B cell (primary cell): Measurements from ENCODE around the gene AKAP14. TPM values are rescaled to one million over a fixed set of nuclear protein-coding genes. Genes with fewer than 3 reads are reported as not detected.

ENCODE experiments used
- ATAC-seq: fragments of 200-7000 bp; cut with Tn5 transposase; one replicate; pipeline ENCODE4 v1.10.0; 2021; ENCODE audit warnings: low read depth, mild to moderate bottlenecking, moderate number of reproducible peaks, moderate library complexity
- CTCF ChIA-PET: fragments of 350-600 bp; sonication (Branson Sonifier 250); formaldehyde crosslinking; loops from one replicate; lab custom pipeline; 2021; ENCODE audit warnings: antibody characterized with exemption, inconsistent platforms; lab: Charles Lee
- POLR2A ChIA-PET: fragments of 350-600 bp; sonication (Branson Sonifier 250); formaldehyde crosslinking; loops from one replicate; lab custom pipeline; 2021; ENCODE audit warnings: antibody characterized with exemption; lab: Charles Lee
- DNase-seq: peaks from one replicate; pipeline ENCODE4 v3.0.0; 2013
- H2AFZ ChIP-seq: 2 replicates; pipeline ENCODE4 v1.6.1; 2012; ENCODE audit warnings: mild to moderate bottlenecking, low read depth, low read length; ENCODE audit not compliant: insufficient read depth, poor library complexity, severe bottlenecking
- H3K27ac ChIP-seq, 2 donors: 1 replicate in 1 of 2; 2 replicates in 1 of 2; pipeline ENCODE4 v1.5.1; 2012 to 2013; ENCODE audit warnings: low read length in 2 of 2, mild to moderate bottlenecking in 2 of 2, moderate library complexity in 1 of 2
- H3K27me3 ChIP-seq, 4 experiments: fragments of 200-600 bp in 1 of 4; sonication (generic) in 1 of 4; replicated peaks in 1 of 4; 1 replicate in 2 of 4; 2 replicates in 2 of 4; pipeline versions ENCODE4 v1.6.1 to v1.7.0; 2013 to 2016; ENCODE audit warnings: low read length in 3 of 4, mild to moderate bottlenecking in 2 of 4, mixed read lengths in 1 of 4, moderate library complexity in 1 of 4; ENCODE audit not compliant: insufficient read depth in 4 of 4, control insufficient read depth in 3 of 4; ENCODE audit errors: control extremely low read depth in 1 of 4
- H3K36me3 ChIP-seq, 2 experiments: replicated peaks in 1 of 2; 1 replicate in 1 of 2; 2 replicates in 1 of 2; pipeline versions ENCODE4 v1.6.1 to v1.7.1; 2013; ENCODE audit warnings: low read length in 1 of 2; ENCODE audit not compliant: insufficient read depth in 2 of 2, control insufficient read depth in 1 of 2; ENCODE audit errors: control extremely low read depth in 1 of 2, extremely low read depth in 1 of 2
- H3K4me1 ChIP-seq, 2 donors: fragments of 200-600 bp in 1 of 2; sonication (generic) in 1 of 2; 1 replicate in 1 of 2; 2 replicates in 1 of 2; pipeline versions ENCODE4 v1.5.1 to v1.6.1; 2013 to 2017; ENCODE audit warnings: low read length in 2 of 2; ENCODE audit not compliant: control insufficient read depth in 2 of 2, insufficient read depth in 2 of 2
- H3K4me2 ChIP-seq: replicated peaks from 2 replicates; pipeline ENCODE3; 2012; ENCODE audit warnings: mild to moderate bottlenecking, low read depth, low read length; ENCODE audit not compliant: poor library complexity, severe bottlenecking
- H3K4me3 ChIP-seq, 5 experiments: fragments of 200-600 bp in 1 of 5; sonication (generic) in 1 of 5; 1 replicate in 3 of 5; 2 replicates in 2 of 5; pipeline versions ENCODE4 v1.5.1 to v1.7.0; 2011 to 2016; ENCODE audit warnings: low read length in 4 of 5, mild to moderate bottlenecking in 4 of 5, low read depth in 2 of 5, control low read depth in 1 of 5, moderate library complexity in 1 of 5; ENCODE audit not compliant: insufficient read depth in 1 of 5; ENCODE audit errors: control extremely low read depth in 1 of 5, extremely low read depth in 1 of 5
- H3K79me2 ChIP-seq: fragments of 200-600 bp; sonication (generic); one replicate; pipeline ENCODE4 v1.6.0; 2016; ENCODE audit warnings: low read length; ENCODE audit not compliant: control insufficient read depth, insufficient read depth
- H3K9ac ChIP-seq: fragments of 200-600 bp; sonication (generic); 2 replicates; pipeline ENCODE4 v1.6.1; 2017; ENCODE audit warnings: mild to moderate bottlenecking, low read length, moderate library complexity
- H3K9me3 ChIP-seq, 3 donors: one replicate each; pipeline versions ENCODE4 v1.6.1 to v1.7.1; 2013; ENCODE audit warnings: low read length in 2 of 3; ENCODE audit not compliant: control insufficient read depth in 2 of 3, insufficient read depth in 1 of 3; ENCODE audit errors: control extremely low read depth in 1 of 3
- H4K20me1 ChIP-seq: 2 replicates; pipeline ENCODE4 v1.6.0; 2012; ENCODE audit warnings: mild to moderate bottlenecking, low read length; ENCODE audit not compliant: insufficient read depth, control insufficient read depth, poor library complexity, severe bottlenecking
- H3K27ac Mint-ChIP-seq: one replicate; pipeline ENCODE4 v1.8.0; 2021; ENCODE audit warnings: mixed read lengths
- H3K27me3 Mint-ChIP-seq: one replicate; pipeline ENCODE4 v1.8.0; 2021; ENCODE audit warnings: mixed read lengths
- H3K4me1 Mint-ChIP-seq: one replicate; pipeline ENCODE4 v1.8.0; 2021; ENCODE audit warnings: mixed read lengths
- H3K4me3 Mint-ChIP-seq: one replicate; pipeline ENCODE4 v1.8.0; 2021; ENCODE audit warnings: mixed read lengths
- H3K9me3 Mint-ChIP-seq: one replicate; pipeline ENCODE4 v1.8.0; 2022; ENCODE audit warnings: mixed read lengths; ENCODE audit not compliant: insufficient read depth
- CTCF ChIP-seq: fragments of 200-600 bp; IDR thresholded peaks from one replicate; pipeline ENCODE4 v1.8.0; 2022; ENCODE audit warnings: antibody characterized with exemption, mild to moderate bottlenecking
- EZH2 ChIP-seq: IDR thresholded peaks from 2 replicates; pipeline ENCODE4 v1.6.1; 2012; ENCODE audit warnings: borderline replicate concordance, low read depth, mild to moderate bottlenecking, moderate library complexity, low read length; ENCODE audit not compliant: insufficient read depth, poor library complexity, severe bottlenecking
- WGBS: methylation state at CpG from one replicate; pipeline ENCODE4 v1.1.5; 2013; ENCODE audit warnings: missing lambda C conversion rate; ENCODE audit not compliant: insufficient coverage; 5-methylcytosine and 5-hydroxymethylcytosine counted together
- intact Hi-C: fragments of 100-400 bp; cut with micrococcal nuclease; formaldehyde crosslinking; loops from one replicate; pipeline ENCODE4 v1.10.0; 2022
- polyA plus RNA-seq: library from polyadenylated mRNA; depleted of rRNA; stranded (reverse); fragments of >200 nt; gene quantifications from 2 replicates; pipeline ENCODE4 v1.2.3, GENCODE V29; 2012
- total RNA-seq, 2 donors: library from RNA; stranded (reverse); fragments of 120-200 nt in 1 of 2; gene quantifications; 1 replicate in 1 of 2; 2 replicates in 1 of 2; pipeline versions ENCODE4 v1.2.3 to v1.2.4, GENCODE V29; 2013 to 2022

The AKAP14 gene
- total and polyA plus RNA-seq, 2 donors (not counting 1 experiment from before 2014, with no cell fraction given): not detected

DNA sequence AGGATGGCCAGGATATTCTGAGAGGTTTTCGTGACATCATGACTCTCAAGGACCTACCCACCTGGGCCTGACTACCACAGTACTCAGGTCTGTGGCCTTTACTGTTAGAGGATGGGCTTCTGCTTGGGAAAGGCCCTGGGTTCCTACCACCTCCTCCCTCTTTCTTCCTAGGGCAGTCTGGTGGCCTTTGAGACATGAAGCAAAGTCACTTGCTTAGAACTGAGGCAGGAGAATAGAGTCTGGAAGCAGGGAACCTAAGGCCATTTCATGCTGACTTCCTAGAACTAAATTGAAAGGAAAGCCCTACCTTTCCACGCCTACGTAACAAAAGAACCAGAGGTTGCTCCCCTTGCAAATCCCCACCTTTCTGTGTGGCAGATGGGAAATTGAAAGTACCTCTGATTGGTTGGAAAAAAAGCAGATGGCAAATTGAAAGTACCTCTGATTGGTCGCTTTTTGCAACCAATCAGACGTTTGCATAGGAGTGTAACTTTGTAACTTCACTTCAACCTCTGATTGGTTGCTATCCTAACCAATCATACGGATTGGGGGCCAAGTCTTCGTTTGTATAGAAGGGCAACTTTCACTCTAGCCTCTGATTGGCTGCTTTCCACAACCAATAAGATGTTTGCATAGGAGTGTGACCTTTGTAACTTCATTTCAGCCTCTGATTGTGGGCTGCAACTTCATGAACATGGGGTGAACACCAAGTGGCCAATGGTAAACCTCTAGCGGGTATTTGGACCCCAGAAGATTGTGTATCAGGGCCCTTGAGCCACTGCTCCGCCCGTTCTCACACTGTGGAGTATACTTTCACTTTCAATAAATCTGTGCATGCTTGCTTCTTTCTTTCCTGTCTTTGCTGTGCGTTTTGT, 9.9 kb upstream of the AKAP14 start:
- ATAC-seq: no peak
- peaks cover 10% of the 10 kb centered on the region for H3K4me1 Mint-ChIP-seq
- H3K27ac Mint-ChIP-seq: no peak overlapping the region
- Histone ChIP-seq H3K27me3 (no peaks in the 10 kb centered on the region), H3K4me2 (peak overlapping the region; percentile 36), H3K9ac (no peak overlapping the region), H3K9me3 (no peaks in the 10 kb centered on the region), H3K79me2 (no peaks in the 10 kb centered on the region), H3K4me3 (peak overlapping the region in 1 of 5 experiments; percentile 19), H3K36me3 (no peaks in the 10 kb centered on the region), H2AFZ (peak overlapping the region; percentile 50), H3K4me1 (peaks cover 5 to 9% of the 10 kb centered on the region in 2 donors), H4K20me1 (no peaks in the 10 kb centered on the region), H3K27ac (no peak overlapping the region)
- intact Hi-C loops: loop anchor here (5.0 kb wide), 1 partner anchor 33 kb away; the partner anchor contains the start of gene UPF3B
- no peak overlapping the region for H3K4me3 Mint-ChIP-seq
- no peaks in the 10 kb centered on the region for H3K9me3 Mint-ChIP-seq
- H3K27me3 Mint-ChIP-seq: no peaks in the 10 kb centered on the region
- no peak for DNase-seq
- POLR2A ChIA-PET: no interaction called here
- CTCF ChIA-PET: no interaction called here
- WGBS: 100% methylated on average over 1 of the region's 11 CpGs
- no peak for TF ChIP-seq EZH2
- no peak for TF ChIP-seq CTCF
